ENCODE results near the gene TERF2IP. TPM values are rescaled to one million over a fixed set of nuclear protein-coding genes. Genes with fewer than 3 reads are reported as not detected.
A peak's percentile ranks its signal among the peaks of the same experiment; 100 is the strongest.

Gene TERF2IP
- total and polyA plus RNA-seq, 2 of the 13 experiments (the other 11 are each of a cell fraction or from before 2014, with no cell fraction given): 26.4 to 50.2 TPM

DNA sequence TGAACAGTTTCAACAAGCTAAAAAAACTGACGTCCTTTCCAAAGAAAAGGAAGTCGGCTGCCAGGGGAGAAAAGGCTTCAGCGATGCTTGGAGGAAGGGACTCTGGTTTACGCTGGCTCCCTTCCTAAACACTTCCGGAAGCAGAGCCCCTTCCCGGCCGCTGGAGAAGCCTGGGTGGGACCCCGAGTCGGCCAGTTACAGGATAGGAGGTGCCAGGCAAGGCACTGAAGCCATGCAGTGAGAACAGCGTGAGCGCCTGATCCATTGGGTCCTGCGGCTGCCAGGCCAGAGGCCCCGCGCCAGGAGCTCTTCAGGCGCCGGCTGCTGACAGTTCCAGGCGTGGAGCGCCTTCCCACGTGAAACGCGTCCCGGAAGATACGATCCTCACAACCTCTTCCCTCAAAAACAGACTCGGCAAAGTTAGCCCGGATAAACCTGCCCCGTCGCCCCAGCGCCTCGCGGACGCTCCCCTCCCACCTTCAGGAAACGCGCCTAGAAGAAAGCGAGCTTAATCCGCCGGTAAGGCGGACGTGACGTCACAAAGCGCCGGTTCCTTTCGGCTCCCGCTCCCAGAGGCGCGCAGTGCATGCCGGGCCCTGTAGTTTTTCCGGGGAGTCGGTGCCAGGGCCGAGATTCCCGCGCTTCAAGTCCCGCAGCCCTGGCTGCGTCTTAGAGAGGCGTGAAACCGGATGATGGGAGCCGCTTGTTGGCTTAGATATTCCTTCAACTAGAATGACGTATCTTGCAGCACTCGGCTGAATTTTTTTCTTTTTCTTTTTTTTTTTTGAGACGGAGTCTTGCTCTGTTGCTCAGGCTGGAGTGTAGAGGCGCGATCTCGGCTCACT lies 24.6 kb upstream of the TERF2IP start, which contains the start of gene ADAT1 (continued):
- TF ChIP-seq HNRNPH1 (optimal IDR thresholded peaks at IDR 0.05; ENCODE audit: low read depth, low read length) (peak; percentile 90), ZNF556 (CRISPR knock-in tag; IDR thresholded peaks at IDR 0.05; ENCODE audit: borderline replicate concordance) (peak; percentile 79; the same call in 1 of the 2 replicates), ZEB1 (IDR thresholded peaks at IDR 0.05; ENCODE audit: insufficient replicate concordance, low read depth) (no peak), ZNF337 (CRISPR knock-in tag; IDR thresholded peaks at IDR 0.05; ENCODE audit: borderline replicate concordance, low read depth) (no peak), NR3C1 (CRISPR knock-in tag; IDR thresholded peaks at IDR 0.05) (no peak), CBX1 (IDR thresholded peaks at IDR 0.05; ENCODE audit: low read depth) (peak; percentile 85), ZNF3 (CRISPR knock-in tag; IDR thresholded peaks at IDR 0.05) (peak; percentile 25; the same call in 1 of the 2 replicates), KAT8 (CRISPR knock-in tag; IDR thresholded peaks at IDR 0.05) (peak; percentile 96), KLF11 (CRISPR knock-in tag; IDR thresholded peaks at IDR 0.05) (peak; percentile 79; the same call in 1 of the 2 replicates), SMARCC2 (IDR thresholded peaks at IDR 0.05) (no peak), TSC22D2 (CRISPR knock-in tag; IDR thresholded peaks at IDR 0.05; ENCODE audit: borderline replicate concordance) (0 out of 2 replicates have a peak, but pooled peaks have one; percentile 60), RAD51 (IDR thresholded peaks at IDR 0.05; ENCODE audit: borderline replicate concordance) (no peak), CEBPZ (IDR thresholded peaks at IDR 0.05; ENCODE audit: low read length) (no peak), ZFP82 (CRISPR knock-in tag; IDR thresholded peaks at IDR 0.05; ENCODE audit: borderline replicate concordance) (no peak), KDM5B (CRISPR knock-in tag; IDR thresholded peaks at IDR 0.05; ENCODE audit: borderline replicate concordance) (peak; percentile 90), SRSF1 (optimal IDR thresholded peaks at IDR 0.05; ENCODE audit: low read depth, low read length) (peak; percentile 56), THAP11 (CRISPR knock-in tag; IDR thresholded peaks at IDR 0.05) (peak; percentile 100), GABPB1 (CRISPR knock-in tag; IDR thresholded peaks at IDR 0.05) (peak; percentile 99), ZNF431 (CRISPR knock-in tag; IDR thresholded peaks at IDR 0.05; ENCODE audit: borderline replicate concordance, low read depth) (no peak; the same call in 1 of the 2 replicates), ZFP41 (CRISPR knock-in tag; IDR thresholded peaks at IDR 0.05; ENCODE audit: borderline replicate concordance) (no peak)
- TF ChIP-seq, protein P1, sequence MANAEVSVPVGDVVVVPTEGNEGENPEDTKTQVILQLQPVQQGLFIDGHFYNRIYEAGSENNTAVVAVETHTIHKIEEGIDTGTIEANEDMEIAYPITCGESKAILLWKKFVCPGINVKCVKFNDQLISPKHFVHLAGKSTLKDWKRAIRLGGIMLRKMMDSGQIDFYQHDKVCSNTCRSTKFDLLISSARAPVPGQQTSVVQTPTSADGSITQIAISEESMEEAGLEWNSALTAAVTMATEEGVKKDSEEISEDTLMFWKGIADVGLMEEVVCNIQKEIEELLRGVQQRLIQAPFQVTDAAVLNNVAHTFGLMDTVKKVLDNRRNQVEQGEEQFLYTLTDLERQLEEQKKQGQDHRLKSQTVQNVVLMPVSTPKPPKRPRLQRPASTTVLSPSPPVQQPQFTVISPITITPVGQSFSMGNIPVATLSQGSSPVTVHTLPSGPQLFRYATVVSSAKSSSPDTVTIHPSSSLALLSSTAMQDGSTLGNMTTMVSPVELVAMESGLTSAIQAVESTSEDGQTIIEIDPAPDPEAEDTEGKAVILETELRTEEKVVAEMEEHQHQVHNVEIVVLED (CRISPR knock-in tag; IDR thresholded peaks at IDR 0.05; ENCODE audit: borderline replicate concordance): peak; percentile 87

Measured in HepG2 (cell line).